DOHH2 (cell line): ENCODE data around the gene UROC1.

Experiments
- H3F3A ChIP-seq: fragments of 200-600 bp; sonication (generic), shearing (Covaris generic); 2 replicates; pipeline ENCODE4 v1.6.0; 2016; ENCODE audit warnings: antibody characterized with exemption, mild to moderate bottlenecking; ENCODE audit not compliant: control insufficient read depth, insufficient read depth
- H3K27ac ChIP-seq: fragments of 200-600 bp; sonication (generic); 2 replicates; pipeline ENCODE4 v1.5.1; 2014; ENCODE audit warnings: low read depth, mild to moderate bottlenecking, low read length, moderate library complexity
- H3K27me3 ChIP-seq: fragments of 200-600 bp; sonication (generic); 2 replicates; pipeline ENCODE4 v1.6.1; 2014; ENCODE audit warnings: mild to moderate bottlenecking, low read length, mixed read lengths; ENCODE audit not compliant: control insufficient read depth
- H3K36me3 ChIP-seq: fragments of 200-600 bp; sonication (generic); 2 replicates; pipeline ENCODE4 v1.6.1; 2014; ENCODE audit warnings: mild to moderate bottlenecking, low read length, moderate library complexity, mixed read lengths; ENCODE audit not compliant: control insufficient read depth
- H3K4me1 ChIP-seq: fragments of 200-600 bp; sonication (generic); 2 replicates; pipeline ENCODE4 v1.6.1; 2014; ENCODE audit warnings: mild to moderate bottlenecking, low read length, mixed read lengths; ENCODE audit not compliant: control insufficient read depth
- H3K4me2 ChIP-seq: fragments of 200-600 bp; sonication (generic); 2 replicates; pipeline ENCODE4 v1.6.0; 2014; ENCODE audit warnings: mild to moderate bottlenecking, low read length, moderate library complexity
- H3K4me3 ChIP-seq: fragments of 200-600 bp; sonication (generic); 2 replicates; pipeline ENCODE4 v1.5.1; 2014; ENCODE audit warnings: mild to moderate bottlenecking, low read length, mixed read lengths
- H3K79me2 ChIP-seq: fragments of 200-600 bp; sonication (generic); 2 replicates; pipeline ENCODE4 v1.6.1; 2014; ENCODE audit warnings: mild to moderate bottlenecking, low read length, mixed read lengths; ENCODE audit not compliant: control insufficient read depth
- H3K9me2 ChIP-seq: fragments of 200-600 bp; sonication (generic); replicated peaks from 2 replicates; pipeline ENCODE4 v1.6.1; 2014; ENCODE audit warnings: mild to moderate bottlenecking, low read length, mixed read lengths; ENCODE audit not compliant: control insufficient read depth
- H3K9me3 ChIP-seq: fragments of 200-600 bp; sonication (generic); 2 replicates; pipeline ENCODE4 v1.6.1; 2014; ENCODE audit warnings: antibody characterized with exemption, low read length, mixed read lengths; ENCODE audit not compliant: control insufficient read depth, insufficient read depth
- H4K20me1 ChIP-seq: fragments of 200-600 bp; sonication (generic); 2 replicates; pipeline ENCODE4 v1.6.0; 2014; ENCODE audit warnings: low read depth, mild to moderate bottlenecking, antibody characterized with exemption, low read length, moderate library complexity; ENCODE audit not compliant: control insufficient read depth, insufficient read depth
- EZH2phosphoT487 ChIP-seq: fragments of 200-600 bp; sonication (generic); IDR thresholded peaks from 2 replicates; pipeline ENCODE4 v1.6.1; 2017; ENCODE audit warnings: borderline replicate concordance, mild to moderate bottlenecking, antibody characterized with exemption, low read length, moderate library complexity, mixed read lengths
- TF ChIP-seq, protein P1 (sequence below): fragments of 200-600 bp; sonication (generic); IDR thresholded peaks from one replicate; pipeline ENCODE4 v1.5.1; 2014; ENCODE audit warnings: antibody characterized with exemption, mild to moderate bottlenecking, low read depth, low read length; ENCODE audit not compliant: poor library complexity, severe bottlenecking

UROC1 gene

DNA sequence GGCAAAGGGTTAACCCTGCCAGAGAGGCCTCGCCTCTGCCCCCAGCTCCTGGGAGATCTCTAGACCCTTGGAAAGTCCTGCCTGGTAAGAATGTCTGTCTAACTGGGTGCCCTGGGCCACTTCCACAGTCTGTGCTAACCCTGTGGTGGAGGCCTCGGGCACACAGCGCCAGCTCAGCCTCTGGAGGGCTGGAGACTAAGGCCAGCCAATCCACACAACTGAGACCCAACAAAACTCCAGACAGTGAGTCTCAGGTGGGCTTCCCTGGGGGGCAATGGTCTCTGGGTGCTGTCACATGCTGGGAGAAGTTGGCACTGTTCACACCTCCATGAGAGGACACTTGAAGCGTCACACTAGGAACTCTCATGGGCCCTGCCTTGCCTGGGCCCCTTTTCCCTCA is 61.4 kb downstream of the UROC1 start:
- peaks cover 40% of the 10 kb centered on the region for H3K79me2 ChIP-seq
- no peak overlapping the region for H3K27ac ChIP-seq
- H3K4me1 ChIP-seq, result no peaks in the 10 kb centered on the region
- TF ChIP-seq EZH2phosphoT487, result no peak
- TF ChIP-seq, protein P1, sequence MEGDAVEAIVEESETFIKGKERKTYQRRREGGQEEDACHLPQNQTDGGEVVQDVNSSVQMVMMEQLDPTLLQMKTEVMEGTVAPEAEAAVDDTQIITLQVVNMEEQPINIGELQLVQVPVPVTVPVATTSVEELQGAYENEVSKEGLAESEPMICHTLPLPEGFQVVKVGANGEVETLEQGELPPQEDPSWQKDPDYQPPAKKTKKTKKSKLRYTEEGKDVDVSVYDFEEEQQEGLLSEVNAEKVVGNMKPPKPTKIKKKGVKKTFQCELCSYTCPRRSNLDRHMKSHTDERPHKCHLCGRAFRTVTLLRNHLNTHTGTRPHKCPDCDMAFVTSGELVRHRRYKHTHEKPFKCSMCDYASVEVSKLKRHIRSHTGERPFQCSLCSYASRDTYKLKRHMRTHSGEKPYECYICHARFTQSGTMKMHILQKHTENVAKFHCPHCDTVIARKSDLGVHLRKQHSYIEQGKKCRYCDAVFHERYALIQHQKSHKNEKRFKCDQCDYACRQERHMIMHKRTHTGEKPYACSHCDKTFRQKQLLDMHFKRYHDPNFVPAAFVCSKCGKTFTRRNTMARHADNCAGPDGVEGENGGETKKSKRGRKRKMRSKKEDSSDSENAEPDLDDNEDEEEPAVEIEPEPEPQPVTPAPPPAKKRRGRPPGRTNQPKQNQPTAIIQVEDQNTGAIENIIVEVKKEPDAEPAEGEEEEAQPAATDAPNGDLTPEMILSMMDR, result no peak
- H3K36me3 ChIP-seq, result peaks cover 86% of the 10 kb centered on the region
- H3K27me3 ChIP-seq, result no peaks in the 10 kb centered on the region
- H3K4me3 ChIP-seq, result no peak overlapping the region
- H3K4me2 ChIP-seq, result no peak overlapping the region
- no peaks in the 10 kb centered on the region for H3K9me3 ChIP-seq
- peaks cover 11% of the 10 kb centered on the region; the same call in 1 of the 2 replicates for H4K20me1 ChIP-seq
- no peaks in the 10 kb centered on the region for H3F3A ChIP-seq
- H3K9me2 ChIP-seq, result no peaks in the 10 kb centered on the region

DNA sequence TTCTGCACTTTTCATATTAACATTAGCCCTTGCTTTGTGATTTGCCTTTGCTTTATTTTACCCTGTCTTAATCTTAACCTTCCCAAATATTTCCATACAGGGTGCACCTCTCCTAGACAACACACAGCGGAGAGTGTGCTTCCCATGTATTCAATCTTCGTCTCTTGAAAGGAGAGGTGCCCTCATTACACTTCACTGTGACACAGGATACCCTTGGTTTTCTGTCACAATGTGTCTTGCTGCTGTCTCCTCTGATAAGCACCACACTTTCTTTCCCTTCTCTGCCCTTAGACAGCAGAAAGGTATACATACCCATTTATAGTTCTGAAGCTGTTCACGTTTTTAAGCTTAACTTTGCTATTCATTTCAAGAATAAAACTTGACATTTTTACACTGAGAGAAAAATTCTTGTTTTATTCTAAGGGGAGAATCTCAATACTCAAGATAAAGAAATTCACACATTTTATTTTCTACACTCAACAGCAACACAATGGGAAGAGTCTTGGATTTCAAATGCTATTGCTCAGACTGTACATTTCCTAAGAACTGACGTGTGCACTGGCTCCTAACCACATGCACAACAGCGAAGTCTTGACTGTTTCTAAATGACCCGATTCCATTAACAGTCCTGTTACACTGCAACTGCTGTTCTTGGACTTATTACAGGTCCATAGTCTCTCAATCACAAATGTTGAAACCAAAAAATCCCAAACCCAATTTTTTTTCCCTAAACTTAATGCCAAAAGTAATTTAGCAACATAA is 63.0 kb downstream of the UROC1 start:
- Histone ChIP-seq H3F3A (no peaks in the 10 kb centered on the region), H3K4me2 (no peak overlapping the region), H3K36me3 (peaks cover 77% of the 10 kb centered on the region), H3K4me1 (no peaks in the 10 kb centered on the region), H3K9me3 (no peaks in the 10 kb centered on the region), H4K20me1 (0 out of 2 replicates have a peak, but pooled peaks cover 8% of the 10 kb centered on the region), H3K27me3 (no peaks in the 10 kb centered on the region), H3K4me3 (no peak overlapping the region), H3K27ac (no peak overlapping the region), H3K79me2 (peaks cover 34% of the 10 kb centered on the region), H3K9me2 (no peaks in the 10 kb centered on the region)
- TF ChIP-seq EZH2phosphoT487, result no peak
- TF ChIP-seq, protein P1, result no peak

DNA sequence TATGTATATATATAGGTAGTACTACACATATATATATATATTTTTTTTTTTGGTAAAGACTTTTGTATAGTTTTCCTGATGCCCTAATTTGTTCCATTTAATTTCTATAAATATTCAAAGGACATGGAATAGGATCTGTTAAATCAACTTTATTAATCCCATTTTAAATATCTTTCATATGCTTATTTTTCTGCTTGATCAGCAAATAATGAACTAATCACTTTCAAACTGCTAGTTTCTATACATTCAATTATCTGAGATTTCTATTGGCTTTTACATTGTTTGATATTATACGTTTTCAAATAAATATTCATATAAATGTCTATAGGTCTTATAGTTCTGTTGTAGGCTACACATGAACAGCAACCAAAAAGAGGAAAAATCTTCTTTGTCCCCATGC is 63.5 kb downstream of the UROC1 start:
- peaks cover 71% of the 10 kb centered on the region for H3K36me3 ChIP-seq
- TF ChIP-seq EZH2phosphoT487, result no peak
- TF ChIP-seq, protein P1, result no peak

More for the DNA sequence above, 63.5 kb downstream of the UROC1 start:
- Histone ChIP-seq H3K4me3 (no peak overlapping the region), H3K27me3 (no peaks in the 10 kb centered on the region), H3K27ac (no peak overlapping the region), H3F3A (no peaks in the 10 kb centered on the region), H3K9me3 (no peaks in the 10 kb centered on the region), H3K9me2 (no peaks in the 10 kb centered on the region), H3K4me2 (no peak overlapping the region), H3K79me2 (peaks cover 32% of the 10 kb centered on the region), H3K4me1 (no peaks in the 10 kb centered on the region), H4K20me1 (0 out of 2 replicates have a peak, but pooled peaks cover 8% of the 10 kb centered on the region)
